Subcutaneous adipose tissue (tissue), 4 donors: ENCODE measurements around the gene GOLT1B. TPM values are rescaled to one million over a fixed set of nuclear protein-coding genes. Genes with fewer than 3 reads are reported as not detected.

Source experiments
- total RNA-seq, 4 donors: library from RNA; depleted of rRNA; stranded (reverse); fragments of >200 nt; gene quantifications; one replicate each; pipeline ENCODE4 v1.1.0, GENCODE V29; 2016
- TF ChIP-seq, protein P1 (sequence below): fragments of 450-650 bp; IDR thresholded peaks from one replicate; pipeline ENCODE4 v1.5.1; 2016; ENCODE audit warnings: low read depth, mild to moderate bottlenecking, control low read depth, antibody characterized with exemption, moderate library complexity

GOLT1B gene
- total RNA-seq, 4 donors from 2014 or later, result 25.5 to 69.3 (median 35.0) TPM

DNA sequence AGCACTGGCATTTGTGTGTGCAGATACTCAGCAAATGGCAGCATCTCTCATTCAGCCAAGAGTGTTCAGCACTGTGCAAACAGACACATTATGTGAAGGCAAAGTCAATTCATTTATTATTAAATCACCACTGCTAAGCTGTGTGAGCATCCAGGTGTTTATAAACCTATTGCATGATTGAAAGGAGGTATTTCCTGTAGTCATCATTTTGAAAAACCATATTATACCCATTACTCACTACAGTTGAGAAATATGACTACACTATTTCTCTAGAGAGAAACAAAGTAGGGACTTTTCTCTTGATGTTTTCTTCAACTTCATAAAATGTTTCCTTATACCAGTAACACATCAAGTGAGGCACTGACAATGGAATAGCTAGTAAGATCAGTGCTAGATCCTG lies 38.2 kb downstream of the GOLT1B start:
- TF ChIP-seq, protein P1, sequence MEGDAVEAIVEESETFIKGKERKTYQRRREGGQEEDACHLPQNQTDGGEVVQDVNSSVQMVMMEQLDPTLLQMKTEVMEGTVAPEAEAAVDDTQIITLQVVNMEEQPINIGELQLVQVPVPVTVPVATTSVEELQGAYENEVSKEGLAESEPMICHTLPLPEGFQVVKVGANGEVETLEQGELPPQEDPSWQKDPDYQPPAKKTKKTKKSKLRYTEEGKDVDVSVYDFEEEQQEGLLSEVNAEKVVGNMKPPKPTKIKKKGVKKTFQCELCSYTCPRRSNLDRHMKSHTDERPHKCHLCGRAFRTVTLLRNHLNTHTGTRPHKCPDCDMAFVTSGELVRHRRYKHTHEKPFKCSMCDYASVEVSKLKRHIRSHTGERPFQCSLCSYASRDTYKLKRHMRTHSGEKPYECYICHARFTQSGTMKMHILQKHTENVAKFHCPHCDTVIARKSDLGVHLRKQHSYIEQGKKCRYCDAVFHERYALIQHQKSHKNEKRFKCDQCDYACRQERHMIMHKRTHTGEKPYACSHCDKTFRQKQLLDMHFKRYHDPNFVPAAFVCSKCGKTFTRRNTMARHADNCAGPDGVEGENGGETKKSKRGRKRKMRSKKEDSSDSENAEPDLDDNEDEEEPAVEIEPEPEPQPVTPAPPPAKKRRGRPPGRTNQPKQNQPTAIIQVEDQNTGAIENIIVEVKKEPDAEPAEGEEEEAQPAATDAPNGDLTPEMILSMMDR, result no peak

DNA sequence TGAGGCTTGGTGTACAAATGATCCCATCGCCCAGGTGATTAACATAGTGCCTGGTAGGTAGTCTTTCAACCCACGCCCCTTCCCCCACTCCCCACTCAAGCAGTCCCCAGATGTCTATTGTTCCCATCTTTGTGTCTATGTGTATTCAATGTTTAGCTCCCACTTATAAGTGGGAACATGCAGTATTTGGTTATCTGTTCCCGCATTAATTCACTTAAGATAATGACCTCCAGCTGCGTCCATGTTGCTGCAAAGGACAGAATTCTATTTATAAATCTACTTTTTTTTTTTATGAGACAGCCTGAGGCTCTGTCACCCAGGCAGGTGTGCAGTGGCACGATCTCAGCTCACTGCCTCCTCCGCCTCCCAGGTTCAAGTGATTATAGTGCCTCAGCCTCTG lies 40.2 kb downstream of the GOLT1B start:
- TF ChIP-seq, protein P1, result no peak

DNA sequence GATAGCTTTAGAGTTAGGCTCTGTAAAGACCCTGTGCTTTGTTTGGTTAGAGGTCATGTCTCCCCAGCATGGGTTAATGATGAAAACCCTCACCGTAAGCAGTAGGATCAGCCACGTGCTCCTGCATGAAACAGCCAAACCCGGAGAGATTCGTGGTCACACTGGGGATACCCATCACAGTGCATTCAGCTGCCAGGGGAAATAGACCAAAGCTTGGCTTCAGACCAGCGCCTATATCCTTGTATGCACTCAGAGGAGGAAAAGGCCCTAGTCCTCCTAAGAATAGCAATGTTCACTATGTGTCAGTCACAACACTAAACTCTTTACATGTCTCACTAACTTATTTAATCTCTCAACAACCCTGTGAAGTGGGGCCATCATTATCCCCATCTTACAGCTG lies 40.8 kb downstream of the GOLT1B start:
- TF ChIP-seq, protein P1, result no peak

DNA sequence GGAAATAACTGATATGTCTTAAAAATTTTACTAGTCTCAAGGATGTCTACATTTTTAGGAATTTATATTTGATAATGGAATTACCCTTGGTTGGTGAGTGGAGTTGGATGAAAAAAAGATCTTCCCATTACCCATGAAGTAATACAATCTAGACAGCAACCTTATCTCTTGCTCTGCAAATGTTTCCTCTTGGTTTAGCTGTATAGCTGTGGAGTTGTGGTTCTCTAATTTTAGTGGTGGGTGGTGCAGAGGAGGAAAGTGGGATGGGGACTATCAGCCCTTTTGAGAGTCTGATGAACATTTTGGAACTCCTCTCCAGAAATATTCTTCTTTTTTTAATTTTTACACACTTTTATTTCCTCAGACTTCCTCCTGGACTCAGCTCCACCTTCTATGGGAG lies 41.6 kb downstream of the GOLT1B start:
- TF ChIP-seq, protein P1, result no peak

DNA sequence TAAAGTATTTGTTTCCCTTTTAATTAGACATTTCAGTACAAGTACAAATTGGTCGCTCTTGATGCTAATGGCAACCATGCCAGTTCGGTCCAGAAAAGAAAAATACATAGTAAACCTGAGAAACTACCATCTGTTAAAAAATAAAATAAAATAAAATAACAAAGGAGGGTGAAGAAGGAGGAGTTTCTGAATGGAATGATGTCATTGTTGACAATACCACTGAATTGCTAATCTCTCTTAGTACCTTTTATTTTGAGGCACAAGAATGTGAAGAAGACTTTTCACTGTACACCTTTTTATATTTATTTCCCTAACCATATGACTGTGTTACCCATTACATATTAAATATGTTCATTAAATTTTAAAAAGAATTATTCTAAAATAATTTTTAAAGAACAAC lies 44.0 kb downstream of the GOLT1B start:
- TF ChIP-seq, protein P1, result no peak

DNA sequence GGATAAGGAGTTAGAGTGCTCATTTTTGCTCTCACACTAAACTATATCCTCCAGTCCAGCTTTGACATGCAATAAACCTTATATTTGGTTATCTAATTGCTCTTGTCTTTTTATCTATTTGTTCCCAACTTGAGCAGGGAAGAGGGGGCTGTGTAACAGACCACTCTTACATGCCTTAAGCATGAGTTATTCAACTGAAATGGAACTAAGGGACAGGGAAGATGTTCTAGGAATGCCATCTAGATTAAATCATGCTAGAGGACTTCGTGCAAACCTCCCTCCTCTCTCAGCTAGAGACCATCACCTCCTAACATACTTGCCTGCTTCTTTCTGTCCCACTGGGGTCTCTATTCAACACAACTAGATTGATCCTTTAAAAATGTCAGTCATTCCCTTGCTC lies 45.1 kb downstream of the GOLT1B start:
- TF ChIP-seq, protein P1, result no peak

DNA sequence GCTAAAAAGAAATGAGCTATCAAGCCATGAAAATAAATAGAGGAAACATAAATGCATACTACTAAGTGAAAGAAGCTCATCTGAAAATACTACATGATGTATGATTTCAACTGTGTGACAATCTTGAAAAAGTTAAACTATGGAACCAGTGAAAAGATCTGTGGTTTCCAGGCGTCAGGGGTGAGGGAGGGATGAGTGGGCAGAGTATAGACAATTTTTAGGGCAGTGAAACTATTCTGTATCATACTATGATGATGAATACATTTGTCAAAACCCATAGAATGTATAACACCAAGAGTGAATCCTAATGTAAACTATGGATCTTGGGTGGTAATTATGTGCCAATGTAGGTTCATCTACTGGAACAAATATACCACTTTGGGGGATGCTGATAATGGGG lies 45.8 kb downstream of the GOLT1B start:
- TF ChIP-seq, protein P1, result no peak
